ENCODE measurements around the gene PHLDB3.
"Not testable (repeated sequence)": the region's sequence is repeated elsewhere in the genome, so short reads cannot be mapped to it uniquely, and the experiment has no call there.

DNA sequence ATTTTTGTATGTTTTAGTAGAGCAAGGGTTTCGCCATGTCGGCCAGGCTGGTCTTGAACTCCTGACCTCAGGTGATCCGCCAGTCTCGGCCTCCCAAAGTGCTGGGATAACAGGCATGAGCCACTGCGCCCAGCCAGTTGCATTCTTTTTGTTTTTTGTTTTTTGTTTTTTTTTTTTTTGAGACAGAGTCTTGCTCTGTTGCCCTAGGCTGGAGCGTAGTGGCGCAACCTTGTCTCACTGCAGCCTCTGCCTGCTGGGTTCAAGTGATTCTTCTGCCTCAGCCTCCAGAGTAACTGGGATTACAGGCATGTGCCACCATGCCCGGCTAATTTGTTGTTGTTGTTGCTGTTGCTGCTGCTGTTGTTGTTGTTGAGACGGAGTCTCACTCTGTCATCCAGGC is 60.5 kb downstream of the PHLDB3 start:
- TF ChIP-seq, protein P1, sequence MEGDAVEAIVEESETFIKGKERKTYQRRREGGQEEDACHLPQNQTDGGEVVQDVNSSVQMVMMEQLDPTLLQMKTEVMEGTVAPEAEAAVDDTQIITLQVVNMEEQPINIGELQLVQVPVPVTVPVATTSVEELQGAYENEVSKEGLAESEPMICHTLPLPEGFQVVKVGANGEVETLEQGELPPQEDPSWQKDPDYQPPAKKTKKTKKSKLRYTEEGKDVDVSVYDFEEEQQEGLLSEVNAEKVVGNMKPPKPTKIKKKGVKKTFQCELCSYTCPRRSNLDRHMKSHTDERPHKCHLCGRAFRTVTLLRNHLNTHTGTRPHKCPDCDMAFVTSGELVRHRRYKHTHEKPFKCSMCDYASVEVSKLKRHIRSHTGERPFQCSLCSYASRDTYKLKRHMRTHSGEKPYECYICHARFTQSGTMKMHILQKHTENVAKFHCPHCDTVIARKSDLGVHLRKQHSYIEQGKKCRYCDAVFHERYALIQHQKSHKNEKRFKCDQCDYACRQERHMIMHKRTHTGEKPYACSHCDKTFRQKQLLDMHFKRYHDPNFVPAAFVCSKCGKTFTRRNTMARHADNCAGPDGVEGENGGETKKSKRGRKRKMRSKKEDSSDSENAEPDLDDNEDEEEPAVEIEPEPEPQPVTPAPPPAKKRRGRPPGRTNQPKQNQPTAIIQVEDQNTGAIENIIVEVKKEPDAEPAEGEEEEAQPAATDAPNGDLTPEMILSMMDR (IDR thresholded peaks at IDR 0.05; ENCODE audit: insufficient read depth, low read length), result not testable (repeated sequence)
- TF ChIP-seq, protein P2, sequence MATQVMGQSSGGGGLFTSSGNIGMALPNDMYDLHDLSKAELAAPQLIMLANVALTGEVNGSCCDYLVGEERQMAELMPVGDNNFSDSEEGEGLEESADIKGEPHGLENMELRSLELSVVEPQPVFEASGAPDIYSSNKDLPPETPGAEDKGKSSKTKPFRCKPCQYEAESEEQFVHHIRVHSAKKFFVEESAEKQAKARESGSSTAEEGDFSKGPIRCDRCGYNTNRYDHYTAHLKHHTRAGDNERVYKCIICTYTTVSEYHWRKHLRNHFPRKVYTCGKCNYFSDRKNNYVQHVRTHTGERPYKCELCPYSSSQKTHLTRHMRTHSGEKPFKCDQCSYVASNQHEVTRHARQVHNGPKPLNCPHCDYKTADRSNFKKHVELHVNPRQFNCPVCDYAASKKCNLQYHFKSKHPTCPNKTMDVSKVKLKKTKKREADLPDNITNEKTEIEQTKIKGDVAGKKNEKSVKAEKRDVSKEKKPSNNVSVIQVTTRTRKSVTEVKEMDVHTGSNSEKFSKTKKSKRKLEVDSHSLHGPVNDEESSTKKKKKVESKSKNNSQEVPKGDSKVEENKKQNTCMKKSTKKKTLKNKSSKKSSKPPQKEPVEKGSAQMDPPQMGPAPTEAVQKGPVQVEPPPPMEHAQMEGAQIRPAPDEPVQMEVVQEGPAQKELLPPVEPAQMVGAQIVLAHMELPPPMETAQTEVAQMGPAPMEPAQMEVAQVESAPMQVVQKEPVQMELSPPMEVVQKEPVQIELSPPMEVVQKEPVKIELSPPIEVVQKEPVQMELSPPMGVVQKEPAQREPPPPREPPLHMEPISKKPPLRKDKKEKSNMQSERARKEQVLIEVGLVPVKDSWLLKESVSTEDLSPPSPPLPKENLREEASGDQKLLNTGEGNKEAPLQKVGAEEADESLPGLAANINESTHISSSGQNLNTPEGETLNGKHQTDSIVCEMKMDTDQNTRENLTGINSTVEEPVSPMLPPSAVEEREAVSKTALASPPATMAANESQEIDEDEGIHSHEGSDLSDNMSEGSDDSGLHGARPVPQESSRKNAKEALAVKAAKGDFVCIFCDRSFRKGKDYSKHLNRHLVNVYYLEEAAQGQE (IDR thresholded peaks at IDR 0.05; ENCODE audit: insufficient replicate concordance, low read depth), result not testable (repeated sequence)
- TF ChIP-seq POLR2AphosphoS5 (IDR thresholded peaks at IDR 0.05; ENCODE audit: low read depth), result not testable (repeated sequence)

All from HL-60 (cell line).